SH-SY5Y (cell line): ENCODE measurements around the gene ZSCAN23.

Experiments used
- GATA2 ChIP-seq: IDR thresholded peaks from 2 replicates; pipeline ENCODE4 v1.6.1; 2011; ENCODE audit warnings: mild to moderate bottlenecking, low read depth, low read length
- GATA3 ChIP-seq: IDR thresholded peaks from 2 replicates; pipeline ENCODE4 v1.6.1; 2011; ENCODE audit warnings: low read depth, mild to moderate bottlenecking, low read length, moderate library complexity

DNA sequence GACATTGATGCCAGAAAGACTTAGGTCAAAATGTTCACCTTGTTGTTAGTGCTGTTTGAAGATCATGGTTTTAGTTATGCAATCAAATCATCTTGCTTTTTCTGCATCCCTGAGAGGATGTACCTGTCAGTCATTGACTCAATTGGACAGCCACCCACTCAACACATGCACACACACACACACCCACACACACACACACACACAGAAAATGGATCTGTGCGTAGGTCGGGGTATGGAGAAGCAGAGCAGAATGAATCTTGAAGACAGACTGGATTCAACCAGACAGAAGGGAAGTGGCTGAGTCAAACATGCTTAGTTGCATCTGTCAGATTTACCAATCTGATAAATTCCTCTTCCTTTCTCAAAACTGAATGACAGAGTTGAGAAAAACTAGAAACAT lies 19.1 kb upstream of the ZSCAN23 start:
- TF ChIP-seq GATA3 (no peak), GATA2 (no peak)
